NOMO-1 treated with DMSO at 0.1 percent for 48 hours (cell line): Measurements from ENCODE around the gene GCG.

Source experiments
- DNase-seq: peaks from one replicate; lab custom pipeline; 2025; ENCODE audit not compliant: unreplicated experiment; lab: John Stamatoyannopoulos, UW

Gene GCG

DNA sequence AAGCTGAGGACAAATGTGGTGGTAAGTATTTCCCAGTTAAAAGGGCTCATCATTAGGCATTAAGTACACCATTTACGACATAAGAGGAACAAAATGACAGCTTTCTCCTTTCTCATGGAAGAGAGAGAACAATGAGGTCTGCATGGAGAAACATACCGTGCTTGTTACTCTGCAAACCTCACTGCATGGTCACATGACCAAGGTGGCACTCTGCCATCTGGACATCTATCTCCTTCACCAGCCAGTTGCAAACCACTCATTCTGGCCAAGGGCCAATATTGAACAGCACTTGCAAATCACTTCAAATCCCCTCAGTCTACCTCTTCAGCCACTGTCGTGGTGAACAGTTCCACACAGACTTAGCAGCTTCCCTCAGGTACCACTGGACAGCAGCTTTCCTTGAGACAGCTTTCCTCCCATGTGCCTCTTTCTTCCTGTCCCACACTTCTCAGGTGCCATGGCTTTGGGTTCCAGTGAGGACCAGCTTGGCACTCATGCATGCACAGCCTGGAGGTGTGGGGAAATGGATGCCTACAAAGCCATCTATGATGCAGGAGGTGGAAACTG, 48.5 kb downstream of the GCG start:
- DNase-seq, result no peak

DNA sequence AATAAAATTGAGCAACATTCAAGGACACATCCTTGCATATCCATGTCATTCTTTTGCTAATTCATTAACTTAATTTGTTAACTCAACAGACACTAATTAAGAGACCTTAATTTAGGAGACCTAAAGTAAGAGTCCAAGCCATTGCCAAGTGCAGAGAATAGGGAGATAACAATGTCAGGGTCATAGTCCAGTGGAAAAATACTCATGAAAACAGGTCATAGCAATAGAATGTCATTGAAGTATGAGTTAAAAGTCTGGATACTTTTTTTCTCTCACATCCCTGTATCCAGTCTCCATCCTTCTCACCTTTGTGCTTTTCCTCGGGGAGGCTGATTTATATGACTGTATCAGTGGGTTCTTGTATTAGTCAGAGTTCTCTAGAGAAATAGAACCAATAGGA, 51.5 kb downstream of the GCG start:
- DNase-seq, result no peak

DNA sequence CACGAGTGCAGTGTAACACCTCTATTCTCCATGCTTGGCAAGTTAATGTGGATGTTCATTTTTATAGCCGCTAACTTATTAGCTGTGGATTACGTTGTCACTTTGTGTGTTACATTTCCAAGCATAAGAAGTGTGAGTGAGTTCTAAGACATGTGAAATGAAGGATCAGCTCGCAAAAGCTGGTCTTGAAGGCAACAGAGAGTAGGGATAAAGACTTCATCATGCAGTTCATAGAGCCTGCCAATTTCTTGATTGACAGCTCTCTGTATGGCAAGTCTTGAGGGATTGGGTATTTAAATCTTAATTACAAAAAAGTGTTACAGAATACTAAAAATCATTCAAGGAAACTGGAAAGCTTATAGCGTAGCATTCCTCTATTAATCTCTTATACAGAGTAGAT, 52.2 kb downstream of the GCG start:
- DNase-seq, result no peak
